GM12873 (cell line): ENCODE data around the gene SORBS2.

Experiments used
- TF ChIP-seq, protein P1 (sequence below): IDR thresholded peaks from 2 replicates; pipeline ENCODE4 v1.5.1; 2012; ENCODE audit warnings: low read depth, mild to moderate bottlenecking, moderate library complexity, low read length, control low read depth; ENCODE audit not compliant: insufficient read depth; ENCODE audit errors: missing control alignments

Gene SORBS2

DNA sequence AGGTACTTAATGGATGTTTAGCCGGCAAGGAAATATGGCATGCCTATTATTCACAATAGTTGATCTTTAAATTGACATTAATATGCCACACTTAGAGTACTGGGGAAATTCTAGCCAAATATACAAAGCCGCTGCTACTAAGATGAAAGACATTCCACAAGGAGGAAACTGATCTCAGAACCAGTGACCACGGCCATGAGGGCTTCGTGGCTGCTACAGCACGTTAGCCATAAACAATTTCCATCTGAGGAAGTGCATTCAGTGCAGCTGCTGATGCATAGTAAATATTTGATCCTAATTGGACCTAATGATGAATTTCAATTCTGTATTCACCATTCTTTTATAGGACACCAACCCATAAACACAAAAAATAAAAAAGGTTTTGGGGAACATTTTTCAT is 59.1 kb downstream of the SORBS2 start:
- TF ChIP-seq, protein P1, sequence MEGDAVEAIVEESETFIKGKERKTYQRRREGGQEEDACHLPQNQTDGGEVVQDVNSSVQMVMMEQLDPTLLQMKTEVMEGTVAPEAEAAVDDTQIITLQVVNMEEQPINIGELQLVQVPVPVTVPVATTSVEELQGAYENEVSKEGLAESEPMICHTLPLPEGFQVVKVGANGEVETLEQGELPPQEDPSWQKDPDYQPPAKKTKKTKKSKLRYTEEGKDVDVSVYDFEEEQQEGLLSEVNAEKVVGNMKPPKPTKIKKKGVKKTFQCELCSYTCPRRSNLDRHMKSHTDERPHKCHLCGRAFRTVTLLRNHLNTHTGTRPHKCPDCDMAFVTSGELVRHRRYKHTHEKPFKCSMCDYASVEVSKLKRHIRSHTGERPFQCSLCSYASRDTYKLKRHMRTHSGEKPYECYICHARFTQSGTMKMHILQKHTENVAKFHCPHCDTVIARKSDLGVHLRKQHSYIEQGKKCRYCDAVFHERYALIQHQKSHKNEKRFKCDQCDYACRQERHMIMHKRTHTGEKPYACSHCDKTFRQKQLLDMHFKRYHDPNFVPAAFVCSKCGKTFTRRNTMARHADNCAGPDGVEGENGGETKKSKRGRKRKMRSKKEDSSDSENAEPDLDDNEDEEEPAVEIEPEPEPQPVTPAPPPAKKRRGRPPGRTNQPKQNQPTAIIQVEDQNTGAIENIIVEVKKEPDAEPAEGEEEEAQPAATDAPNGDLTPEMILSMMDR, result no peak

- TF ChIP-seq, protein P1, result no peak
Measured at GRCh38 chr4:185749858-185750257, 62.1 kb downstream of the SORBS2 start.

DNA sequence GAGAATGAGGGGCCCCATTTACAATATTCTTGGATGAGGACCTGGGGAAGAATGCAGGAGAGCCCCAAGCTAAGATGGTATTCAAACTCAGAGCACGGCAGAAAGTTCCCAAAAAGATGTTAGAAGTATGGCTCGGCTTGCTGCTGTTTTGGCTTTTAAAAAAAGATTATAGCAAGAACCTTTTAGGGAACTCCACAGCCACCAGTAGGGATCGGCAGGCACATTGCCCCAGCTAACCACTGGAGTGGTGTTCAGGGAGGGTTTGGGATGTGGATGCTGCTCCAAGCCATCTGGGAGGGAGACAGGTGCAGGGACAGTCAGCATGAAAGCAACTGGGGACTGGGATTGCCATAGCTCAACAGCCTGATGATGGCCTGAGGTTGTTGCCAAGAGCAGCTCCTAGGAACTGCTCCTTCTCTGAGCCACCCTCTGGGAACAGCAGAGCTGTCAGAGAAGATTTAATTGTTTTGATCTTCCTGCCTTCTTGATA is 63.0 kb downstream of the SORBS2 start:
- TF ChIP-seq, protein P1, result no peak

DNA sequence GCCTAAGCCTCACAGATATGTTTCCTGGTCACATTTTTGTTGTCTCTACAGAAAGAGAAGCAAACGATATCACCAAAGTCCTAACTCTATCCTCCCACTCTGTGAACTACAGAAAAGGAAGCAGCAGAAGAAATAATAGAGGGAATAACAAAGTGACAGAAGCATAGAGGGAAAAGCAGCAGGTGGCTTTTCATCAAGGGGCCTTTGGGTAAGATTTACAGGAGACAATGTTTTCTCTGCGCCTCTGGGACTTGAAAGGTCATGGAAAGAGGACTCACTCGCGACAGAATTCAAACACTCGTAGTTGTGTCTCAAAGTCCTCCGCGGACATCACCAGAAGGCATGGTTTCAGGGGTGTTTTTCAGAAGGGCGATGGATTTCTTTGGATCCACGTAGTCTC is 66.1 kb downstream of the SORBS2 start:
- TF ChIP-seq, protein P1, result no peak

DNA sequence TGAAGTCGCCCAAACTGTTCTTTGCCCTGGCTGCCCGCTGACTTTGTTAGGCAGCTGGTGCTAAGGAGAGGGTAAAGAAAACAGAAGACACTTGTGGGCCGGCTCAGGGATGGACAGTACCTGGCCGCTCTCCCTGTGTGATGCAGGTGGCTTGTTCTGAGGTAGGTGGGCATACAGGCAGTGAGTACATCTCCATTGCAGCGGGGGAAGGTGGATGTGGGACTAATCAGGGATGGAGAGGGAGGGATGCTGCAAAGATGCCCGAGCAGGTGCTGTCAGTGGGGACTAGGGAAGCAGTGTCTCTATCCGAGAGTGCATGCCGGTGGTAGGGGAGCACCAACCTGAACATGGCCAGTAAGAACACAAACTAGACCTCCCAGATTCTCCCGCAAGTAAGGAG is 67.0 kb downstream of the SORBS2 start:
- TF ChIP-seq, protein P1, result no peak

DNA sequence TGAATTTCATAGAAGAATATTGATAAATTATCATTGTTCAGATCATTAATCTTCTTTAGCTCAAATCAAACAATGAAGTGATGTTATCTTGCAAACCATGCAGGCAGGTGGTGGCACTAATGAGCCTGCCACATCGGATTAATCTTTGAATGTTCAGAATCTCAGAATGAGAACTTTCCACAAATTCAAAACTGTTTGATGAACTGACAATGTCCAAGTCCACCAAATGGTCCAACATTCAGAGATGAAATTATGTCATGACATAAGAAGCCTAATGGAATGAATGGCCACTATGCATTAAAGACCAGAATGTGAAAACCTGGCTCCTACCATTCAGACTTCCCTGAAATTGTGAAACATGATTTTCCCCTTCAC is 67.5 kb downstream of the SORBS2 start:
- TF ChIP-seq, protein P1, result no peak

DNA sequence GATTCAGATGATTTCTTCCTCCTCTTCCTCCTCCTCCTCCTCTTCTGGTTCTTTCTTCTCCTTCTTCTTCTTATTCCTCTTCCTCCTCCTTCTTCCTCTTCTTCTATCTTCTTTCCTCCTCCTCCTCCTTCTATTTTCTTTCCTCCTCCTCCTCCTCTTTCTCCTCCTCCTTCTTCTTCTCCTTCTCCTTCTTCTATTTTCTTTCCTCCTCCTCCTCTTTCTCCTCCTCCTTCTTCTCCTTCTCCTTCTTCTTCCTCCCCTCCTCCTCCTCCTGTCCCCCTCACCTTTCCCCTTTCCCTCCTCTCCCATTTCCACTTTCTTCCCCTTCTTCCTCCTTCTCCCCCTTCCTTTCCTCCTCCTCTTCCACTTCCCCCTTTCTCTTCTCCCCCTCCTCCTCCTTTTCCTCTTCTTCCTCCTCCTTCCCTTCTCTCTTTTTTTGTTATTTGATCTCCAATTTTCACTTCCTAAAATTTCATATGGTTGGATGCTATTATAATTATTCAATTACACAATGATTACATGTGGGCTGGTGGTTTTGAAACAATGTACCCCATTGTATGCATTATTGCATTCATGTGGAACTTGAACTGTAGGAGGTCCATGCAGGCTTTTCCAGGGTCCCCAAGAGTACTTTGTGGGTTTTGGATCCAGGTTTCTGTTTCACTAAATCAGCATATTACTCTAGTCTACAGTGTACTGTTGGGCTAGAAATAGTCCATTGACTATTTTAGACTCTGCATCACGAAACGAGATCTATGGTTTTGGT is 68.1 kb downstream of the SORBS2 start:
- TF ChIP-seq, protein P1, result no peak
